CD14-positive monocyte (primary cell): ENCODE data around the gene MICAL2. TPM values are rescaled to one million over a fixed set of nuclear protein-coding genes. Genes with fewer than 3 reads are reported as not detected.
A peak's percentile ranks its signal among the peaks of the same experiment; 100 is the strongest.

Source experiments
- DNase-seq, 3 donors: peaks; one replicate each; pipeline ENCODE4 v3.0.0-alpha.2; 2011 to 2022
- H2AFZ ChIP-seq: 2 replicates; pipeline ENCODE4 v1.6.0; 2012; ENCODE audit warnings: mild to moderate bottlenecking, low read depth, low read length, inconsistent platforms; ENCODE audit not compliant: insufficient read depth, poor library complexity, severe bottlenecking
- H3K27ac ChIP-seq, 2 donors: 1 replicate in 1 of 2; 2 replicates in 1 of 2; pipeline ENCODE4 v1.5.1; 2012 to 2013; ENCODE audit warnings: low read length in 2 of 2, control low read depth in 1 of 2, inconsistent platforms in 1 of 2, low read depth in 1 of 2, mild to moderate bottlenecking in 1 of 2
- H3K27me3 ChIP-seq, 2 donors: one replicate each; pipeline versions ENCODE4 v1.6.0 to v1.6.1; 2011 to 2013; ENCODE audit warnings: low read length in 2 of 2; ENCODE audit not compliant: control insufficient read depth in 2 of 2, insufficient read depth in 2 of 2
- H3K36me3 ChIP-seq, 2 donors: replicated peaks in 1 of 2; 1 replicate in 1 of 2; 2 replicates in 1 of 2; pipeline versions ENCODE4 v1.5.1 to v1.6.1; 2012 to 2013; ENCODE audit warnings: low read length in 2 of 2, control low read depth in 1 of 2, inconsistent platforms in 1 of 2, mild to moderate bottlenecking in 1 of 2; ENCODE audit not compliant: insufficient read depth in 2 of 2, control insufficient read depth in 1 of 2
- H3K4me1 ChIP-seq, 2 donors: 1 replicate in 1 of 2; 2 replicates in 1 of 2; pipeline versions ENCODE4 v1.5.1 to v1.6.1; 2012 to 2013; ENCODE audit warnings: low read length in 2 of 2, control low read depth in 1 of 2, inconsistent platforms in 1 of 2, mild to moderate bottlenecking in 1 of 2, moderate library complexity in 1 of 2; ENCODE audit not compliant: insufficient read depth in 2 of 2, control insufficient read depth in 1 of 2
- H3K4me2 ChIP-seq: replicated peaks from 2 replicates; pipeline ENCODE3; 2012; ENCODE audit warnings: low read length, moderate library complexity, mild to moderate bottlenecking; ENCODE audit not compliant: poor library complexity, severe bottlenecking; ENCODE audit errors: extremely low read depth
- H3K4me3 ChIP-seq, 3 experiments: fragments of 200-600 bp in 1 of 3; sonication (generic) in 1 of 3; replicated peaks in 1 of 3; 1 replicate in 2 of 3; 2 replicates in 1 of 3; pipeline ENCODE4 v1.5.1; 2011 to 2013; ENCODE audit warnings: low read length in 3 of 3, mild to moderate bottlenecking in 3 of 3, control low read depth in 2 of 3, low read depth in 2 of 3, inconsistent platforms in 1 of 3, moderate library complexity in 1 of 3
- H3K79me2 ChIP-seq: 2 replicates; pipeline ENCODE4 v1.6.0; 2012; ENCODE audit warnings: mild to moderate bottlenecking, control low read depth, inconsistent platforms, low read length, moderate library complexity; ENCODE audit not compliant: insufficient read depth
- H3K9ac ChIP-seq: 2 replicates; pipeline ENCODE4 v1.6.0; 2017; ENCODE audit warnings: low read length, mild to moderate bottlenecking; ENCODE audit not compliant: insufficient read depth, poor library complexity, severe bottlenecking
- H3K9me3 ChIP-seq, 2 donors: replicated peaks in 1 of 2; 1 replicate in 1 of 2; 2 replicates in 1 of 2; pipeline versions ENCODE4 v1.5.1 to v1.6.1; 2012 to 2013; ENCODE audit warnings: low read length in 2 of 2, control low read depth in 1 of 2; ENCODE audit not compliant: control insufficient read depth in 1 of 2, insufficient read depth in 1 of 2
- H4K20me1 ChIP-seq: 2 replicates; pipeline ENCODE4 v1.6.0; 2012; ENCODE audit warnings: mild to moderate bottlenecking, low read length, control low read depth, moderate library complexity; ENCODE audit not compliant: insufficient read depth
- H3K27ac Mint-ChIP-seq, 7 donors: one replicate each; pipeline ENCODE4 v1.8.0; 2020; ENCODE audit warnings: mild to moderate bottlenecking in 7 of 7, mixed read lengths in 7 of 7, moderate library complexity in 6 of 7, inconsistent platforms in 2 of 7
- H3K27me3 Mint-ChIP-seq, 3 donors: one replicate each; pipeline ENCODE4 v1.8.0; 2021 to 2022; ENCODE audit warnings: low read depth in 3 of 3, mild to moderate bottlenecking in 3 of 3, mixed read lengths in 3 of 3, moderate library complexity in 3 of 3, inconsistent platforms in 1 of 3
- H3K36me3 Mint-ChIP-seq, 2 donors: one replicate each; pipeline ENCODE4 v1.8.0; 2020; ENCODE audit warnings: mixed read lengths in 2 of 2, inconsistent platforms in 1 of 2, mild to moderate bottlenecking in 1 of 2
- H3K4me1 Mint-ChIP-seq: one replicate; pipeline ENCODE4 v1.8.0; 2020; ENCODE audit warnings: mild to moderate bottlenecking, mixed read lengths
- H3K4me3 Mint-ChIP-seq, 2 donors: one replicate each; pipeline ENCODE4 v1.8.0; 2020; ENCODE audit warnings: mild to moderate bottlenecking in 2 of 2, mixed read lengths in 2 of 2, moderate library complexity in 1 of 2
- H3K9me3 Mint-ChIP-seq, 7 donors: one replicate each; pipeline ENCODE4 v1.8.0; 2020 to 2022; ENCODE audit warnings: mixed read lengths in 7 of 7, mild to moderate bottlenecking in 6 of 7, moderate library complexity in 6 of 7, inconsistent platforms in 2 of 7
- CTCF ChIP-seq: fragments of 200-600 bp; IDR thresholded peaks from one replicate; pipeline ENCODE4 v1.8.0; 2022; ENCODE audit warnings: antibody characterized with exemption, mild to moderate bottlenecking
- WGBS: methylation state at CpG from one replicate; pipeline ENCODE4 v1.1.5; 2013; ENCODE audit warnings: missing lambda C conversion rate; ENCODE audit not compliant: insufficient coverage; 5-methylcytosine and 5-hydroxymethylcytosine counted together
- intact Hi-C, 2 donors: fragments of 100-400 bp; cut with micrococcal nuclease; formaldehyde crosslinking; loops; one replicate each; pipeline versions ENCODE4 v1.15.0 to v1.15.1; 2023
- polyA plus RNA-seq, 3 donors: library from polyadenylated mRNA; depleted of rRNA in 1 of 3; unstranded in 2 of 3; stranded (reverse) in 1 of 3; fragments of 300-500 nt in 2 of 3; fragments of >200 nt in 1 of 3; fragmentation: Illumina TruSeq in 2 of 3; gene quantifications; 1 replicate in 2 of 3; 2 replicates in 1 of 3; pipeline ENCODE4 v1.2.3, GENCODE V29; 2012 to 2021

The MICAL2 gene
- polyA plus RNA-seq, 3 donors = 39.8 to 72.5 (median 44.0) TPM

- peaks cover 76% of the 10 kb centered on the region for H3K4me1 Mint-ChIP-seq
- H3K9ac ChIP-seq = no peak overlapping the region
- peaks cover 73% of the 10 kb centered on the region for H3K79me2 ChIP-seq
- H3K9me3 Mint-ChIP-seq = no peaks in the 10 kb centered on the region
- H3K36me3 Mint-ChIP-seq = peaks cover 38 to 56% of the 10 kb centered on the region in 2 donors
- H3K27me3 ChIP-seq = no peaks in the 10 kb centered on the region
- H3K9me3 ChIP-seq = no peaks in the 10 kb centered on the region
- peak overlapping the region in 1 of 3 experiments; percentile 98 for H3K4me3 ChIP-seq
- peaks cover 71% of the 10 kb centered on the region for H4K20me1 ChIP-seq
- peaks cover 0 to 2% (median 1%) of the 10 kb centered on the region in 3 donors for H3K27me3 Mint-ChIP-seq
- no peak for DNase-seq
- WGBS = no CpG with 5 or more reads among the region's 8 CpGs
- H3K36me3 ChIP-seq = peaks cover 9 to 45% of the 10 kb centered on the region in 2 donors
- H3K4me2 ChIP-seq = peak overlapping the region; percentile 96
- no peak overlapping the region for H3K4me3 Mint-ChIP-seq
- no peak overlapping the region for H2AFZ ChIP-seq
- TF ChIP-seq CTCF = no peak
- peaks cover 41 to 64% of the 10 kb centered on the region in 2 donors for H3K4me1 ChIP-seq
- intact Hi-C loops = loop anchor here in 1 of 2 donors (5.0 kb wide), 1 partner anchor 44 kb away; no protein-coding TSS in a partner anchor
- peak overlapping the region in 1 of 7 donors; percentile 60 for H3K27ac Mint-ChIP-seq
- H3K27ac ChIP-seq = no peak overlapping the region
These were observed 2.9 kb downstream of the MICAL2 start for GRCh38 chr11:12113294-12113693.

DNA sequence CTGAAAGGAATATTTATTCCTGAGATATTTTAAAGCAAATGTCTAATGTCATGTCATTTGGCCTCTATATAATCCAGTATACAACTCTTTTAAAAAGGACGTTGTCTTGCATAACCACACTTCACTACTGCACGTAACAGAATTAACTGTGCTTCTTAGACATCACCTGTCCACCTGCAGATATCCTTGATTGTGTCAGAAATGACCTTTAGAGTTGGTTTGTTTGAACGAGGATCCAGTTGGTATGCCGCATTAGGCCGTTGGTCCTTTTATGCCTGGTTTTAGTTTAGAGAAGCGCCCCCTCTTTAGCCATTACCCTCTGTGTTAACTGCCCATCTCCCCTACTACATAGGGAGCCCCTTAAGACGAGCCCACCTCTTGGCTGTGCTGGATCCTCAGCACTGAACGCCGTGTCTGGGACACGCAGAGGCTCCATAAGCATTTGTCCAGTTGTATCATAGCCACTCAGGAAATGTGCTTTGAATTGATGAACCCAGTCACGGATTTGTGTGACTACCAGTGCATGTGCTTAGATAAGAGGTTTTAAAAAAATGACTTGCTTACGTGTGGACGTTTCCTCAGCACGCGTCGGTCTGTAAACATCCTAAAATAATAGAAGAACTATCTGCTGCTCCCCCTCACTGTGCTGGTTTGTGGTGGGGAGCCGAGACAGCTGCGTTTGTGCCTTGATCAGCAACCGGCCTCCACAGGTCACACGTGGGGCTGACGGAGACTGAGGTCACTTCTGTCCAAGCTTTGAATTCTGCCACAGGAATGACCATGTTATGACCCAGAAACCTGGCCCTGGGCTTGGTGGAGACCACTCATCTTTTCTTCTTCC is 4.0 kb downstream of the MICAL2 start:
- Histone ChIP-seq H3K9me3 (no peaks in the 10 kb centered on the region), H4K20me1 (peaks cover 79% of the 10 kb centered on the region), H3K4me2 (no peak overlapping the region), H3K9ac (no peak overlapping the region), H3K27me3 (no peaks in the 10 kb centered on the region), H2AFZ (no peak overlapping the region), H3K27ac (no peak overlapping the region), H3K36me3 (peaks cover 9 to 45% of the 10 kb centered on the region in 2 donors), H3K4me1 (peaks cover 49 to 67% of the 10 kb centered on the region in 2 donors), H3K4me3 (no peak overlapping the region), H3K79me2 (peaks cover 85% of the 10 kb centered on the region)
- no peak overlapping the region for H3K4me3 Mint-ChIP-seq
- DNase-seq = no peak
- no peaks in the 10 kb centered on the region for H3K9me3 Mint-ChIP-seq
- no peak for TF ChIP-seq CTCF
- intact Hi-C loops = loop anchor here (5.0 kb wide), 2 partner anchors 43 to 63 kb away; no protein-coding TSS in a partner anchor
- WGBS = 100% methylated on average over 6 of the region's 21 CpGs
- H3K27me3 Mint-ChIP-seq = peaks cover 0 to 2% (median 1%) of the 10 kb centered on the region in 3 donors
- peaks cover 77% of the 10 kb centered on the region for H3K4me1 Mint-ChIP-seq
- H3K27ac Mint-ChIP-seq = peak overlapping the region in 1 of 7 donors; percentile 58
- peaks cover 44 to 67% of the 10 kb centered on the region in 2 donors for H3K36me3 Mint-ChIP-seq
